ENCODE measurements around the gene RALGDS. TPM values are rescaled to one million over a fixed set of nuclear protein-coding genes. Genes with fewer than 3 reads are reported as not detected.

The RALGDS gene
- total and polyA plus RNA-seq, 2 of the 4 experiments (the other 2 are of a cell fraction), result 13.1 to 36.9 TPM

- H4K5ac ChIP-seq (ENCODE audit: low read depth, low read length), result no peak overlapping the region; the same call in 1 of the 2 replicates
- no peak overlapping the region; the same call in 1 of the 2 replicates for H3K4me2 ChIP-seq (ENCODE audit: low read depth, low read length)
- H2AK5ac ChIP-seq (ENCODE audit: low read depth, low read length), result peak overlapping the region; percentile 23; the same call in 1 of the 2 replicates
- H4K20me1 ChIP-seq (ENCODE audit: insufficient read depth, low read length), result peaks cover 75% of the 10 kb centered on the region
- H3K9me3 ChIP-seq (ENCODE audit: control insufficient read depth, insufficient read depth, low read length), result no peaks in the 10 kb centered on the region
- no peak overlapping the region for H2BK120ac ChIP-seq (ENCODE audit: low read depth, low read length)
- no peaks in the 10 kb centered on the region for H3K27me3 ChIP-seq (ENCODE audit: control insufficient read depth, insufficient read depth, low read length)
- peak overlapping the region; percentile 37; the same call in 1 of the 2 replicates for H3K14ac ChIP-seq (replicated peaks; ENCODE audit: low read depth, low read length)
- in situ Hi-C loops (cut with MboI; ENCODE audit: low sequenced_read_pairs), result no loop called here
- no TSS peak for BruUV-seq (replicated peaks)
- H3K79me1 ChIP-seq (ENCODE audit: low read depth in 1 of 2, low read length in 2 of 2), result peaks cover 26 to 73% of the 10 kb centered on the region in 2 experiments
- H3K23ac ChIP-seq (ENCODE audit: low read depth, low read length), result 0 out of 2 replicates have a peak overlapping the region, but pooled peaks have one; percentile 66
- no peak overlapping the region for H2BK15ac ChIP-seq (ENCODE audit: low read depth, low read length)
- CTCF ChIA-PET, result interaction anchor here (0.6 to 2.9 kb wide), 3 partner anchors 11 to 33 kb away, joined by 3 to 10 read pairs (median 3); no protein-coding TSS in a partner anchor
- TF ChIP-seq USF2 (IDR thresholded peaks at IDR 0.05; ENCODE audit: low read depth, low read length), result peak; percentile 61
- no peak for TF ChIP-seq FOS (IDR thresholded peaks at IDR 0.05; ENCODE audit: low read depth, low read length)
- TF ChIP-seq BHLHE40 (IDR thresholded peaks at IDR 0.05; ENCODE audit: low read depth, low read length), result no peak
- peak overlapping the region; percentile 74 for H2AK9ac ChIP-seq (replicated peaks; ENCODE audit: low read depth, low read length, poor library complexity)
- H3K4me3 ChIP-seq (ENCODE audit: insufficient read depth, low read depth, low read length), result no peak overlapping the region
- DNase-seq (peak; percentile 21), ATAC-seq (ENCODE audit: low read depth) (peak; percentile 42)
- dilution Hi-C loops (cut with HindIII; ENCODE audit: low sequenced_read_pairs, unreplicated experiment), result no loop called here
- peaks cover 12% of the 10 kb centered on the region; the same call in 1 of the 2 replicates for H3K36me3 ChIP-seq (ENCODE audit: control insufficient read depth, insufficient read depth, low read length)
- peak overlapping the region; percentile 61 for H3K4ac ChIP-seq (ENCODE audit: low read depth, low read length)
- 84% methylated on average over 4 of the region's 20 CpGs; no CpG with 5 or more reads in 1 of the 2 experiments for WGBS, 2 experiments (ENCODE audit: extremely low coverage in 2 of 2, insufficient read length in 1 of 2)
- POLR2A ChIA-PET (ENCODE audit: unreplicated experiment), result no interaction called here
- peak overlapping the region in 1 of 2 experiments; percentile 63; a peak in 1 of 4 replicates for H4K8ac ChIP-seq (ENCODE audit: low read depth in 2 of 2, low read length in 2 of 2)
- H3K56ac ChIP-seq (ENCODE audit: extremely low read depth, insufficient read depth, low read length), result no peak overlapping the region
- no peak overlapping the region for H2BK20ac ChIP-seq (ENCODE audit: low read depth, low read length)
- no peak overlapping the region for H3K18ac ChIP-seq (ENCODE audit: low read depth, low read length)
- H4K91ac ChIP-seq (ENCODE audit: insufficient read depth, low read depth, low read length), result no peak overlapping the region
- intact Hi-C loops (cut with micrococcal nuclease), result no loop called here
- peak overlapping the region; percentile 73 for H2AFZ ChIP-seq (replicated peaks; ENCODE audit: low read length, poor library complexity)
- no peak overlapping the region for H3K27ac ChIP-seq (ENCODE audit: insufficient read depth, low read length)
- peak overlapping the region; percentile 44 for H2BK5ac ChIP-seq (ENCODE audit: low read depth, low read length, poor library complexity, severe bottlenecking)
- H3K9me1 ChIP-seq (ENCODE audit: insufficient read depth, low read length), result peaks cover 13% of the 10 kb centered on the region; the same call in 1 of the 2 replicates
- peaks cover 23% of the 10 kb centered on the region for H3K4me1 ChIP-seq (ENCODE audit: control insufficient read depth, insufficient read depth, low read length)
- peak overlapping the region; percentile 18; the same call in 1 of the 2 replicates for H3K9ac ChIP-seq (ENCODE audit: low read depth, low read length)
These were observed 6.8 kb downstream of the RALGDS start for GRCh38 chr9:133113949-133114885.

Data from IMR-90 (cell line).